OCI-LY7 (cell line): ENCODE measurements around the gene PPBP.
"Not testable (repeated sequence)": the region's sequence is repeated elsewhere in the genome, so short reads cannot be mapped to it uniquely, and the experiment has no call there.

ENCODE experiments used
- EZH2phosphoT487 ChIP-seq: fragments of 200-600 bp; sonication (generic); IDR thresholded peaks from 2 replicates; pipeline ENCODE4 v1.6.1; 2018; ENCODE audit warnings: low read depth, borderline replicate concordance, mild to moderate bottlenecking, mixed run types, antibody characterized with exemption, low read length, moderate library complexity, mixed read lengths
- TF ChIP-seq, protein P1 (sequence below): fragments of 200-600 bp; sonication (generic); conservative IDR thresholded peaks from 2 replicates; pipeline ENCODE4 v1.5.1; 2014; ENCODE audit warnings: mild to moderate bottlenecking, antibody characterized with exemption, low read length, moderate library complexity, mixed read lengths

- TF ChIP-seq, protein P1, sequence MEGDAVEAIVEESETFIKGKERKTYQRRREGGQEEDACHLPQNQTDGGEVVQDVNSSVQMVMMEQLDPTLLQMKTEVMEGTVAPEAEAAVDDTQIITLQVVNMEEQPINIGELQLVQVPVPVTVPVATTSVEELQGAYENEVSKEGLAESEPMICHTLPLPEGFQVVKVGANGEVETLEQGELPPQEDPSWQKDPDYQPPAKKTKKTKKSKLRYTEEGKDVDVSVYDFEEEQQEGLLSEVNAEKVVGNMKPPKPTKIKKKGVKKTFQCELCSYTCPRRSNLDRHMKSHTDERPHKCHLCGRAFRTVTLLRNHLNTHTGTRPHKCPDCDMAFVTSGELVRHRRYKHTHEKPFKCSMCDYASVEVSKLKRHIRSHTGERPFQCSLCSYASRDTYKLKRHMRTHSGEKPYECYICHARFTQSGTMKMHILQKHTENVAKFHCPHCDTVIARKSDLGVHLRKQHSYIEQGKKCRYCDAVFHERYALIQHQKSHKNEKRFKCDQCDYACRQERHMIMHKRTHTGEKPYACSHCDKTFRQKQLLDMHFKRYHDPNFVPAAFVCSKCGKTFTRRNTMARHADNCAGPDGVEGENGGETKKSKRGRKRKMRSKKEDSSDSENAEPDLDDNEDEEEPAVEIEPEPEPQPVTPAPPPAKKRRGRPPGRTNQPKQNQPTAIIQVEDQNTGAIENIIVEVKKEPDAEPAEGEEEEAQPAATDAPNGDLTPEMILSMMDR = not testable (repeated sequence)
- TF ChIP-seq EZH2phosphoT487 = not testable (repeated sequence)
Observed at GRCh38 chr4:73959041-73959440, 28.9 kb downstream of the PPBP start.
